K562 (cell line): ENCODE measurements around the gene SERTAD1. TPM values are rescaled to one million over a fixed set of nuclear protein-coding genes. Genes with fewer than 3 reads are reported as not detected.

Source experiments
- CBFA2T2 ChIP-seq: fragments of 450-650 bp; conservative IDR thresholded peaks from 2 replicates; pipeline ENCODE4 v1.6.1; 2017; ENCODE audit warnings: mild to moderate bottlenecking
- CUX1 ChIP-seq: fragments of 200-800 bp; sonication (Bioruptor generic); IDR thresholded peaks from 2 replicates; pipeline ENCODE4 v1.6.1; 2016; ENCODE audit warnings: missing genetic modification characterization, missing compliant biosample characterization
- E2F4 ChIP-seq: sonication (generic); formaldehyde crosslinking; IDR thresholded peaks from 2 replicates; pipeline ENCODE4 v1.8.0; 2022; ENCODE audit warnings: mild to moderate bottlenecking, low read depth, missing genetic modification reagents
- ELF1 ChIP-seq: fragments of 200-800 bp; sonication (Bioruptor generic); IDR thresholded peaks from 2 replicates; pipeline ENCODE4 v1.6.1; 2016; ENCODE audit warnings: missing genetic modification characterization, missing compliant biosample characterization
- FOXP1 ChIP-seq: sonication (generic); formaldehyde crosslinking; IDR thresholded peaks from 2 replicates; pipeline ENCODE4 v1.8.0; 2022; ENCODE audit warnings: mild to moderate bottlenecking, missing genetic modification reagents
- FOXP4 ChIP-seq: sonication (generic); formaldehyde crosslinking; IDR thresholded peaks from 2 replicates; pipeline ENCODE4 v1.8.0; 2022; ENCODE audit warnings: mild to moderate bottlenecking, missing genetic modification reagents, borderline replicate concordance
- FUS ChIP-seq: fragments of 200-400 bp; formaldehyde crosslinking; optimal IDR thresholded peaks from 2 replicates; pipeline ENCODE3; 2017; ENCODE audit warnings: low read depth, low read length
- HMG20A ChIP-seq: fragments of 450-650 bp; formaldehyde crosslinking; conservative IDR thresholded peaks from 2 replicates; pipeline ENCODE4 v1.4.0; 2020; ENCODE audit warnings: mild to moderate bottlenecking, mixed read lengths
- KLF10 ChIP-seq: fragments of 250-450 bp; sonication (Bioruptor Pico); IDR thresholded peaks from 2 replicates; pipeline ENCODE4 v1.6.1; 2021; ENCODE audit warnings: matching md5 sums
- NEUROD1 ChIP-seq: fragments of 150-350 bp; IDR thresholded peaks from 2 replicates; pipeline ENCODE4 v1.6.1; 2014; ENCODE audit warnings: borderline replicate concordance, low read length, low read depth; ENCODE audit not compliant: partially characterized antibody
- OTX1 ChIP-seq: fragments of 450-650 bp; formaldehyde crosslinking; IDR thresholded peaks from 2 replicates; pipeline ENCODE4 v1.4.0; 2022; ENCODE audit warnings: mild to moderate bottlenecking
- PRDM10 ChIP-seq: fragments of 450-650 bp; IDR thresholded peaks from 2 replicates; pipeline ENCODE4 v1.6.1; 2018; ENCODE audit not compliant: partially characterized antibody
- SMARCA4 ChIP-seq: fragments of 450-650 bp; IDR thresholded peaks from 2 replicates; pipeline ENCODE4 v1.6.1; 2016
- SMARCC2 ChIP-seq: fragments of 450-650 bp; IDR thresholded peaks from 2 replicates; pipeline ENCODE4 v1.6.1; 2017; ENCODE audit warnings: antibody characterized with exemption, moderate library complexity, mild to moderate bottlenecking, low read depth
- SMC3 ChIP-seq: conservative IDR thresholded peaks from 2 replicates; pipeline ENCODE4 v1.6.1; 2011; ENCODE audit warnings: low read depth, low read length, improper control_type of control experiment; ENCODE audit not compliant: insufficient read depth
- U2AF2 ChIP-seq: fragments of 200-400 bp; formaldehyde crosslinking; optimal IDR thresholded peaks from 2 replicates; pipeline ENCODE3; 2017; ENCODE audit warnings: low read depth, mild to moderate bottlenecking, low read length
- ZNF764 ChIP-seq: fragments of 250-450 bp; sonication (Bioruptor Pico); IDR thresholded peaks from 2 replicates; pipeline ENCODE4 v1.4.0; 2020; ENCODE audit warnings: low read depth, mild to moderate bottlenecking, moderate library complexity
- polyA plus RNA-seq, 8 experiments: library from polyadenylated mRNA; depleted of rRNA in 4 of 8; stranded (reverse) in 5 of 8; unstranded in 3 of 8; fragments of >200 nt; fragmentation: Nextera tagmentation in 2 of 8; fragmentation: Illumina TruSeq in 1 of 8; extraction: Ambion mirVana in 2 of 8; extraction: Trizol in 1 of 8; gene quantifications; 2 replicates each; pipeline versions ENCODE4 v1.2.1 to v1.2.3, GENCODE V29; 2011 to 2014; ENCODE audit warnings: inconsistent platforms in 1 of 8, missing spikeins in 1 of 8
- total RNA-seq, 7 experiments: library from RNA; depleted of rRNA in 6 of 7; stranded (reverse); fragments of >200 nt in 6 of 7; fragmentation: Illumina TruSeq in 2 of 7; extraction: Trizol in 2 of 7; gene quantifications; 2 replicates each; pipeline versions ENCODE4 v1.2.1 to v1.2.3, GENCODE V29; 2011 to 2021; ENCODE audit warnings: low replicate concordance in 1 of 7

The SERTAD1 gene
- total and polyA plus RNA-seq, 9 of the 15 experiments (the other 6 are each of a cell fraction or from before 2014, with no cell fraction given) = 0.15 to 8.7 (median 4.9) TPM

- TF ChIP-seq SMARCC2 (no peak), CBFA2T2 (no peak), CUX1 (no peak; the same call in 1 of the 2 replicates), NEUROD1 (peak; percentile 1), FUS (no peak), SMARCA4 (no peak), FOXP1 (CRISPR knock-in tag) (0 out of 2 replicates have a peak, but pooled peaks have one; percentile 55), PRDM10 (no peak), OTX1 (no peak), FOXP4 (no peak), U2AF2 (no peak), ELF1 (tag) (no peak), KLF10 (CRISPR knock-in tag) (no peak), SMC3 (no peak), E2F4 (CRISPR knock-in tag) (no peak), HMG20A (no peak), ZNF764 (CRISPR knock-in tag) (no peak)
Observed at GRCh38 chr19:40465025-40465556, 39.3 kb upstream of the SERTAD1 start (continued).
